Measurements from ENCODE around the gene MYO5A.

The MYO5A gene

DNA sequence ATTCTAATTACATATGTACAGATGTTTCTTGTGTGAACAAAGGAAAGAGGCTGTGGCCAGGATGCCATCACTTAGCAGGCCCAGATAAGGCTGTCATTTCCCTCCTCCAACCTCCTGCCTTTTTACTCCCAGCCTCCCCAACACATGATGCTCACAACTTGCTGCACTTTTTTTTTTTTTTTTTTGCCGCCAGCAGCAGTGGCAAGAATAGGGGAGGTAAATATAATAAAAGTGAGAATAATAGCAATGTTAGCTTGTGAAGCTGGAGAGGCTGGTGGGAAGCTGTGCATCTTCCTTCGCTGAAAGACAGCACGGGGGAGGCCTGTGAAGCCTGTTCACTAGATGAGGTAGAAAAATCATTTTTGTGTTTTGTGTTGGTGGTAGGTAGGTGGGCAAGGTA is 190.6 kb downstream of the MYO5A start:
- DNase-seq: peak in 4 of 56 donors; percentile 5 to 38 (median 18)

DNA sequence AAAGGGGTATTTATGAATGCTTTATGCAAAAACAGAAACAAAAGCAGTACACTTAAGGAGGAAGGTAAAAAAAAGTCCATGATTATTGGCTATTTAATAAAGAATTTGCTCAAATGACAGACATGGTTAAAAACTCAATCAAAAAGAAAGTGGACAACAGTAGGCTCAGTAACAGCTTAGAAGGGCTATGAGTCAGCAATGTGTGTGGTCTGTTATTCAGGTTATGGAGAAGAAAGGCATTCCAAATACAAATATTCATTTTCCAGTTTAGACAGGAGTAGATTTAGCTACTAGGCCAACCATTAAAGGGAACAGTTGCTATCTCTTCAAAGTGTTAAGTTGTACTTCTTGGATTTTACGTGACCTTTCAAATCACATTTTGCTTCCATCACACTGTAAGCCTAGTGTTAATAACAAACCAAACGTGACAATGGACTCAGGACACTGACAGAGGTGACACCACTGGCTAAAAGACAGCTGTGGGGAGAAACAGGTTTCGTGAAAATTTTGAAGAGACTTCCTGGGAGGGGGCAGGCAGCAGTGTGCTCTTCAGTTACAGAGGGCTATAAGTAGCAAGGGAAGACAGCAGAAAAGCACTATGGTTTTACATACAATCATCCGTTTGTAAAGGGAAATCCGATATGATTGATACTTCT is 191.4 kb downstream of the MYO5A start:
- DNase-seq: no peak

DNA sequence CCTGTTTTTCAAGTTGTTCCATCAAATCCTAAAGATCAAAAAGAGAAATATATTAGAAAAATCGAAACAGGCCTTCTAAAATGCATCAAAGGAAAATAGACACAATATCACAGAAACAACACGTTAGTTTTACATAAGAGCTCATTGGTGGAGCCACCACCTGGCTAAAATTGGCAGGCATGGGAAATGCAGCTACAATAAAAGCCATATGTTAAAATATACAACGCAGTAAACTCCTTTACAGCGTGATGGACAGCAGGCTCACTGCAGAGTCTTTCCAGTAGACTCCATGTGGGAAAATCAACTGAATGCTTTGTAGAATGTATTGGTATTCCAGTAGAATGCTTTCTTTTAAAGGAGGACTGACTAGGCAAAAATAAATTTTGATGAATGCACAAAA is 192.2 kb downstream of the MYO5A start:
- DNase-seq: no peak

DNA sequence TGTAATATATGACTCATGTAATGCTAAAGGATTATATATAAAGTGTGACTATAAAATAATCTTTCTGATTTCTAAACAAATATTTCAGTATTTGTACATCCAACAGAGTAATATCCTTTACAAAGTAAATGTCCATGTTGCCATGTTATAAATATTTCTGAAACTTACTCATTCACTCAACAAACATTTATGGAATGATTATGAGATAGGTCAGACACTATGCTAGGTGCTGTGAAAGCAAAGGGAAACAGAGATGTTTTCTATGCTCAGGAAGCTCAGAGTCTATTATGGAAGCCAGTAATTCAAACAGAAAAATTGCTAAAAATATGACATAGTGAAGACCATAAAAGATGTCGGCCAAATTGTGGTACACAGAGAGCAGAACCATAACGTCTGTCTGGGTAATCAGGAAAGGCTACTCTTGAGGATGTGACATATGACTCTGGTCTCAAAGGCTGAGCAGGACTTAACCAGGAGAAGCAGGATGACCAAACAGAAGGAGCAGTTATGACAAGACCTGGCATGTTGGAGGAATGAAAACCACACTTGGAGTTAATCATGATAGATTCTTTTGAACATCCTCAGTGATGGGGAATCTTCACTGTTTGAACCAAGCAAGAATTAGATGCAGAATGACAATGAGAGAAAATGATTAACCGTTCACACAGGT is 194.1 kb downstream of the MYO5A start:
- no peak for DNase-seq

DNA sequence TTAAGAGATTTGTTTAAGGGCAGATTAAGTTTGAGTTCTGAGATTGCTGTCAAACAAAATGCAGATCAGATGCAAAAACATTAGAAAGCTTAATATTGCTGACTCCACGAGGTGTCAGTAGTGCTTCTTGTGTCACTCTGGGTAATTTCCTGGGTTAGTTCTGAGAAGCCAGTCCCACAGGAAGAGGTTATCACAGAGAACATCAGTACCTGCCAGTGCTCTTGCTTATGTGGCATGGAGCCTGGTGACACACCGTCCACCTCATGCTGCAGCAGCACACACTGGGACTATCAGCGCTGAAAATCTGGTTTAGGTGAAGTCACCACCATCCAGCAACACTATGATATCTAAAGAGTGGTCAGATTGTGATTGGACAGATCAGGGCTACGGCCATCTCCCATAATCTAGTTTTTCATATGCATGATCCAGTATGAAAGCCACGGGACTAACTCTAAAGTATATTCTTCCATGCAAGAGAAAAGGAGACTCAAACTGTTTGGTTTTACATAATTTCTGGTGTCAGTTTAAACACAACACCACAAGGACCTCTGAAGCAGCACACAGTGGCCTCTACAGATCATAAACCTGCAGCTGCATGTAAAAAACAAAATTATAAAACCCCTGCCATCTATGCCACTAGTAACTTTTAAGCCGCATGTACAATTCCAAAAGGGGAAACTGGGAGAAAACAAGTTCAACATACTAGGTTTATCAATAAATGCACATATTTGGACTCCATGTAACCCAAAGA is 197.0 kb downstream of the MYO5A start:
- peak in 2 of 56 donors; percentile 16 to 22 for DNase-seq

DNA sequence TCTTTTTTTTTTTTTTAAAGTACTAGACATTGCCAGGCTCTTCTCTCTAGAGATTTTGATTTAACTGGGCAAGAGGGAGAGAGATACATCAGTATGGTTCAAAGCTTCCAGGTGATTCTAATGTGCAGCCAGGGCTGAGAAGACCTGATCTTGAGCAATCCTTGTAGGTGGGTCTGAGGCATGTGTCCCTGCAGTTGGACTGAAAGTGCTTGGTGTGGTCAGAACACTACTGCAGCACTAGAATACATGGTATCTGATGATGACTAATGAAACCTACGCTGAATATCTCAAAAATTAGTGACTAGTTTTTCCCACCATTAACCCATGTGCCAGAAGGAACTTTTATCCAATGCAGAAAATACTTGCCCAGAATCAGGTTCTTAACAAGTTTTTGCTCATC is 198.7 kb downstream of the MYO5A start:
- DNase-seq: no peak

DNA sequence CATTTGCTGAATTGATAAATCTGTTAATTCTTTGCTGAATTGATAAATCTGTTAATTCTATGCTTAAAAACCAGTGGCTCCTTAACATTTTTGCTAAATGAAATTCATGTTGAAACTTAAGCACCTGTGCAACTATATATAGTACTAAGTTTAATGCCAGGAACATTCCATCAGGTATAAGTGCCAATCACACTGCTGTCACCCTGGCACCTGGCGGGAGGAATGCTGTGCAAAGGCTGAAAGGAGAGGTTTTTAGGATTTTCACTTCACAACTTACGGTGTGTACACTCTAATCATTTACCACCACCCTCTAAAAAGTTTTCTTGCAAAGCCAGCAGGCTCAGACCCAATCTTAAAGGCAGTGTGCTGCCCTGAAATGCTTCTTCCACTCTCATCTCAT is 199.5 kb downstream of the MYO5A start:
- no peak for DNase-seq

DNA sequence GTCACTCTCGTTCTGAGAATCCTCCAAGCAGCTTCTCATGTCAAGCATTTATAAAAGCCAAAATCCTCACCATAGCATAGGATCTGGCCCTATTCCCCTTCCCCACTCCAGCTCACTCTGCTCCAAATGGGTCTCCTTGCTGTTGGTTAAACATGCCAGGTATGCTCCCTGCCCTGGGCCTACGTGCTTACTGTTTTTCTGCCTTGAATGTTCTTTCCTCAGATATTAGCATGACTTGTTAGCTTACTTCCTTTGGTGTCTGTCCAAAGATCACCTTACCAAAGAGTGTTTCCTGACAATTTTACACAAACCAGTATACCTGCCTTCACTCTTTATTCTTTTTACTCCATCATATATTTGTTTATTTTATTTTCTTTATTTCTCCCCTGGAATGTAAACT is 200.0 kb downstream of the MYO5A start:
- no peak for DNase-seq

DNA sequence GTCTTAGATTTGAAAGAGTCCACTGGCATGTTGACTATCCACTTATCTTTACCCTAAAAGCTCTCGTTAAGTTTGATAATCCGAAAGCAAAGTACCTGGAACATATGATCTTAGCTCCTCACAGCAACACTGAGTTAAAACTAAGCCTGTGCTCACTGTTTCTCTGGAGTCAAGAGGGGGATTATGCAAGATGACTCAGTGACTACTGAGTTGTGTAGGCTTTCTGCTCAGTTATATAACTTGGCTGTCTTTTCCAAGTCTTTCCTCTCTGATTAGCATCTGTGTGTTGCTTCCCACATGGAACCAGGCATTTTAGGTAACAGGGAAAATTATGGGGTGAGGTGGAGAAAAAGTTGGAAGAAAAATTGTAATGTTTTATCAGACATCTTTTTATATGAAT is 201.9 kb downstream of the MYO5A start:
- no peak for DNase-seq

DNA sequence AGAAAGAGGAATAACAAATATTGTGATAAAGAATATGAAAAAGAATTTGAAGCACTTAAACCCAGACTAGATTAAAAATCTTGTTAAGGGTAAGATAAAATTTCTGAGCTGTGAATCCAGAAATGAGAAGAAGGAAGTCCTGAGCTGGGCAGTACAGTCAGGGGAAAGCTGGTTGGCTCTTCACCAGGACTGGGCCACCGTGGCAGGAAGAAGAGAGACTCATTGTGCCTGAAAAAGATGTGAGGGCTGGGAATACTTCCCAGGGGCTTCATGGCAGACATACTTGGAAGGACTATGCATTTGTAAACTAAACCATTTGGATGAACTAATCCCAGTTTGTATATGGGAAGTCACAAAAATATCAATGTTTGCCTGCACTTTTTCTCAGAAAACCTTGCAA is 204.6 kb downstream of the MYO5A start:
- DNase-seq: peak in 2 of 56 donors; percentile 8 to 9

DNA sequence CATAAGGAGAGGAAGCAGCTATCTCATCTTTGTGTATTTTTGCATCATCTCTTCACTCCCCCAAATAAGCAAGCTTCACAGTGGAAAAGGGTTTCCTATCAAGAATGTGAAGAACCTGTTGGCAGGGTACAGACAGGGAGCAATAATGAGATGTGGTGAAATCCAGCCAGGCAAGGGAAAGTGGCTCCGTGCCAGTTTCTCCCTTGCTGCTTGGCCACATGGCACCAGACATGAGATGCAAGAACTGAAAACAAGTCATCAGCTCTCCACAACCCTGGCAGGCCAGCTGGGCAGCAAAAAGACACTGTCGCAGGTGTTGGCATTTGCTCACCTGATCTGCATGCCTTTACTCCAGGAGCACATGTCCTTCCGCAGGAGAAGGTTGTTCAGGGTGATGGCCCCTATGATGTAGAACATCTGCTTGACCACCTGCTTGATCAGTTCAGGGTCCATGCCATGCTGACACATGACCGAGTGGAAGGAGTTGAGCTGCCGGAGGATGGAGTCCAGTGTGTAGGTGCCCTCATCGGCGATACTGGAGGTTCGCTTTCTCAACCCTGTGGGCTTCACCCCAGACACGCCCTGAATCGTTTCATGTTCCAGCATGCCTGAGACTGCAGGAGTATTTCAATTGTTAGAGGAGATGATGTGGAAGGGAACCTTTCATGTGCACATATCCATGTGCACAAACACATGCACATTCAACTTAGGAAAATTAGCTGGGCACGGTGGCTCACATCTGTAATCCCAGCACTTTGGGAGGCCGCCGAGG is 209.8 kb downstream of the MYO5A start:
- DNase-seq: peak in 12 of 56 donors; percentile 15 to 34 (median 24)

DNA sequence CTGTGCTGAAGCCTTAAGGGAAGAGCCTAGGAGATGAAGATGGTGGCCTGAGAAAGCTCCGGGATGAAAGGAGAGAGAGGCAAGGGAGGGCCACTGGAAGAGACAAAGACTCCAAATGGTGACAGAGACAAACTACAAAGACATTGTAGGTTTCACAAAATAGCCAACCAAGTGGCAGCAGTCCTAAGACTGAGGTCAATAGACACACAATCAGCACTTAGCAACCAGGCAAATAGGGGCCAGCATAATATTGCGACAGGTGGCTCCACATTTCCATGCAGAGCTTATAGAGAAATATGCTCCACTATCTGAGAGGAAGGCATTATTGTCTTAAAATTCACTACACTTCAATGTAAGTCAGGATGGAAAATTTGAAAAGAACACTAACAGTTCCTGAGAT is 211.0 kb downstream of the MYO5A start:
- DNase-seq: no peak

DNA sequence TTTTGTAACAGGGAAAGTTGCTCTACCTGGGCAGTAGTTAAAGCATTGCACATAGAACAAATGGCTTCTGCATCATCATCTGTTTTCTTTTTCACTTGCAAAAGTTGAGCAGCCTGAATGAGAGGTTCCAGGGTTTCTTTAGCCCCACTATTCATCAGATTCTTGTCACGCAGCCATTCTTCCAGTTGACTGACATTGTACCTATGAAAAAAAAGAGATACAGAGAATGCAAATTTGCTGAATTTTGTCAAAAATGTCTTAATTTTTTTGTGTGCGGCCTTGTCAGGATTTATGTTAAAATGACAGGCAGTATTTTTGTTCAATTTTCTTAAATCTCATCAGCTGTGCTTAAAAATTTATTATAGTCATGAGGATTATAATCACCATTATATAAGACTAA is 211.7 kb downstream of the MYO5A start:
- no peak for DNase-seq

DNA sequence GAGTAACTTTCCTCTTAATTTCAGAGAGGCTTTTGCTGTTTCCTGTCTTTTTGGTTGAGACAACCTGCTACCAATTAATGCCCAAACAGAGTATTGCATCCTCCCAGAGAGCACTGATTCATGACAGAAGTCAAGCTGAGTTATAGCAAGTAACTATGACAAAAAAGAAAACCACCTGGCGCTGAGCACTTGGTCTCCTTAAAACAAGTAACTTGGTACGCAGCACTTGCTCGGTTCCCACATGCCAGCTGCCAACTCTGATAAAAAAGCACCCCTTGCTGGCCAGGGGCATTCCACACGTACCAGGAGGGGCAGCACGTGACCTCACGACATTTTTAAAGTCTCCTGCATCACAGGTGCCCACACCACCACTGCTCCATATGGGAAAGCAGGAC is 219.5 kb downstream of the MYO5A start:
- no peak for DNase-seq

DNA sequence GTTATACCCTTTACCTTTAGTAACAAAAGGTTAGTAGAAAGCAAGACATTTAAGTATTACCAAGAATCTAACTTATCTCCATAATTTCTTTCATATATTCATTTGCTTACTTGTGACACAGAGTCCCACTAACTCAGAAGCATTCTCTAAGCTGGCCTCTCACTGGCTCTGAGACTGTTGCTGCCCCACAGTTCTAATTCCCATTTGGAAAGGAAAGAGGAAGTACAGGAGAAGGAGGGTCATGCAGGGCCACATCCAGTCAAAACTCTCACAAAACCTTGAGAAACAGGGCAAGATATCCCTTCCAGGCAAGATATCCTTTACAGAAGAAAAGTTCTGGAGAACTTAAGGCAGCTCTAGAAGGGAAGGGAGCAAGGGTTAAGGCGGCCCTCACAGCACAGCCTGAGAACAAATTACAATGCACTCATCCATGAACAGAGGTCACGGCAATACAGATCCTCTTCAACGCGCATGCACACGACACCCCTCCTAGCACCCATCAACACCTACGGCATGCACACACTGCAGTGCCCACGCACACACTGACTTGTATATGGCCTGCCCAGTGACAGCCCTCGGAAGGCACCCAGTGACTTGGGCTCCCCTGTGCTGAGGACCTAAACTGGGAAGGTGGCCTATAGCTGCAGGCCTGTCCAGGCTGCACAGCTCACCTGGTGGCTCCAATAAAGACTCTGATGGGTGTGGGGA is 220.1 kb downstream of the MYO5A start:
- no peak for DNase-seq

DNA sequence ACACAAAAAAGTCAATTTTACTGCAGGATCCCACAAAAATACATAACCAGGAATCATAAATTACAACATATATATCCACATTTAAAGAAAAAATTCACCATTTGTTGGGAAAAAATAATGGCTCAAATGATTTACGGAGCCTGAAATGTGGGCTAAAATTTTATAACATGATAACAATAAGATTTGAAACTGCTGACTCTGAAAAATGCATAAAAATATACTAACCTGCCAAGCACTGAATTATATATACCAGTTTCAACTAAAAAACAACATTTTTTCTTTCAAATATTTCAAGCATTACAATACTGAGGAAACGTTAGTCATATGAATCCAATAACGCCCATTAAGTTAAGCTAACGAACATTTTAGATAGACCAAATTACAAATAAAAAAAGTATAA is 220.8 kb downstream of the MYO5A start:
- DNase-seq: no peak

DNA sequence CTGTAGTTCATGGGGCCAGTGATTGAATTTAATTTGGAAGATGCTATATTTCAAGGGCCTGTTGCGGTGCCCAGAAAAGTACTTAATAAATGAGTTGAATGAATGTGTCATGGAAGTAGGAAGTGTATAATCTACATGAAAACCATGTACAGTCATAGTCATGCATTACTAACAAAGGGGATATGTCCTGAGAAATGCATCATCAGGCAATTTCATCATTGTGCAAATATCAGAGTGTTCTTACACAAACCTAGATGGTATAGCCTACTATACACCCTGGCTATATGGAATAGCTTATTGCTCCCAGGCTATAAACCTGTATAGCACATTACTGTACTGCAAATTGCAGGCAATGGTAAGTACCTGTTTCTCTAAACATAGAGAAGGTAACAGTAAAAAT is 222.4 kb downstream of the MYO5A start:
- DNase-seq: no peak

DNA sequence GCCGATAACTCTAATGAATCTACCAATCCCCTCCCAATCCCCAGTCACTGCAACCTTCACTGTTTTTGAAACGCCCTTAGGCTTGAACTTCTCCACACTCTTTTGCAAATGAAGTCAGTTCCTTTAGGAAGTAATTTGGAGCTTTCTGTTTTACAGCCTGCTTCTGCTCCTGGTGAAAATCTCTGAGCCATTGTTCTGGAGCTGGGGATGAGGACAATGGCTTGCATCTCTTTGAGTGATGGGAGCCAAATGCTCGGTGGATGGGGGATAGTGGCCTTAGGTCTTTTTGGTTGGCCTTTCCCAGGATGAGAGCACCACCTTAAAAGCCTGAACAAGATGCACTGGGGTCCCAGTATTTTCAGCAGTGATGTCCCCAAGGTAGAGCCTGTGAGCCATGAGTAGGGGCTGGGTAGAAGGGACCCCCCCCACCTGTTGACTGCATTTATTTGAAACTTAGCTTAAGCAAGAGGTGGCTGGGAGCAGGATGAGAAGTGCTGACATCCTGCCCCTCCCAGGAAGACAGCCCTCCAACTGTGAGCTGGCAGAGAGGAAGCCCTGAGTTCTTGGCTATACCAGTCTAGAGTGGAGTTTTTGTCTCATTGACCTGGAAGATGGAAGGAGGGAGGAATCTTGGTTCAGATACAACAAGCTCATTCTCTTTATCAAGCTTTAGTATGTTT is 225.4 kb downstream of the MYO5A start:
- no peak for DNase-seq

DNA sequence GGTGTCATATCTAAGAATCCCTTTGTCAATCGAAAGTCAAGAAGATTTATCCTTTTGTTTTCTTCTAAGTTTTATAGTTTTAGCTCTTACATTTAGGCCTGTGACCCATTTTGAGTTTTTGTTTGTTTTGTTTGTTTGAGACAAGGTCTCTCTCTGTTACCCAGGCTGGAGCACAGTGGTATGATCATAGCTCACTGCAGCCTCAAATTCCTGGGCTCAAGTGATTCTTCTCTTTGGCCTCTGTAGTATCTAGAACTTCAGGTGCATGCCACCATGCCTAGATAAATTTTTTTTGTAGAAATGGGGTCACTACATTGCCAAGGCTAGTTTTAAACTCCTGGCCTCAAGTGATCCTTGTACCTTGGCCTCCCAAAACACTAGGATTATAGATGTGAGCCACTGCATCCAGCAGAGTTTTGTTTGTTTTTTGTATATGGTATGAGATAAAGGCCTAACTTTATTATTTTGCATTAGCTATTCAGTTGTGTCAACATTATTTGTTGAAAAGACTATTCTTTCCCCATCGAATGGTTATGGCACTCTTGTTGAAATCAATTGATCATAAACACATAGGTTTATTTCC is 227.3 kb downstream of the MYO5A start:
- DNase-seq: no peak

DNA sequence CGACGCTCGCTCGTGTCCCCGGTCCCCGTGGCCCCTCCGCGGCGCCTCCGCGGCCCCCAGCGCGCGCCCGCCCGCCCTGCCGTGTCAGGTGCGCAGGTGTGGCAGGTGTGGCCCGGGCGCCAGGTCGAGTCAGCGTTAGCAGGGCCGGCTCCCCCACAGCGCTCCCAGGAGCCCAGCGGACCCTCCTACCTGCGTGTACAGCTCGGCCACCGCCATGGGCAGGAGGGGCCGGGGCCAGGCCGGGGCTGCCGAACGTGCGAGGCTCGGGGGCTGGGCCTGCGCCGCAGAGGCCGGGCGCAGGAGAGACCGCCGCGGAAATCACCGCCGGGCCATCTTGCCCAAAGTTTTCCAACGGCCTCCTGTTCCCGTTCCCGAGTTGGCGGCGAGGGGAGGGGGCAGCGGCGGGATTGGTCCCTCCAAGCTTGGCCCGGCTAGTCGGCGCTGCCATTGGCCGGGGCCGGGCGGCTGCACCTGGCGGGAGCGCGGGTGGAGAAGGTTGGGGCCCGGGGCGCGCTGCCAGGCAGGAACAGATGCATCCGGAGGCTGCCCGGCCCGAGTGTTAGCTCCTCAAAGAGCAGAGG is 233.2 kb downstream of the MYO5A start, which contains the start of gene MYO5C:
Gene MYO5C (minus strand): TSS at position 384 of the 581 bp plus-strand sequence. CDS start 168 bp downstream, at position 216.
- DNase-seq: peak in 8 of 56 donors; percentile 16 to 51 (median 26)

Data from amygdala (tissue), 56 donors.